Measurements from ENCODE around the gene ZNF219.

The ZNF219 gene

GRCh38 chr14:21087294-21088091 is 11.0 kb downstream of the ZNF219 start:
- DNase-seq (ENCODE audit: low read depth, low spot score) = peak; percentile 61

- no peak for DNase-seq (ENCODE audit: low read depth, low spot score)
These were observed 11.6 kb downstream of the ZNF219 start for GRCh38 chr14:21086908-21087293.

DNA sequence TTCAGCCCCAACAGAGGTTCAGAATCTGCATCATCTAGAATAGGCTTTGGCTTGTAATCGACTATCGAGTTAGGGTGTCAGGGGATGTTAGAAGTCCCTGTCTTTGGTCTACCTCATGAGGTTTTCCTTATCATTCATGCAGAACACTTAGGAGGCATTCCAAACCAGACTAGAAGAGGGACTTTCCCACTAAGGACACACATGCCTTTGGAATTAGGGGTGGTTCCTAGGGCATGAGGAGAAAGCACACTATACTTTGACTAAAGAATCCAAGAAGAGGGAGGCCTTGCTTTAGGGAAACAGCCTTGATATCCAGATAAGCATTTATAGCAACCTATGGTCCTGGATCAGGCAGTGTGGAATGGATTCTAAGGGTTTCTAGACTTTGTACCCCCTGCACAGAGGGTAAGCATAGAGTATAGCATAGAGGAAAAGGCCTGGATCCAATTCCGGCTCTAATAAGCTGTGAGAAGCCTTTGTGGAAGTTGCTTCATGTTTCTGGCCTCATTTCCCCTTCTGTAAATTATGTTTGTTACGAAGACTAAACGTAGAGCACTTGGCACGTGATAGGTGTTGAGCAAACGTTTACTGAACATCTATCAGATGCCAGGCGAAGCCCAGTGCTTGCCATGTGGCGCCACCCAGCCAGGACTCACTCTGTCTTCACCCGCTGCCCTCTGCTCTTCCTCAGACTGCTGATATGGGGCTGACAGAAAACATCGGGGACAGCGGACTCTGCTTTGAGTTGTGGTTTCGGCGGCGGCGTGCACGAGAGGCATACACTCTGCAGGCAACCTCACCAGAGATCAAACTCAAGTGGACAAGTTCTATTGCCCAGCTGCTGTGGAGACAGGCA is 13.2 kb downstream of the ZNF219 start:
- no peak for DNase-seq (ENCODE audit: low read depth, low spot score)

- no peak for DNase-seq (ENCODE audit: low read depth, low spot score)
These were observed 14.1 kb downstream of the ZNF219 start for GRCh38 chr14:21084396-21084795.

DNA sequence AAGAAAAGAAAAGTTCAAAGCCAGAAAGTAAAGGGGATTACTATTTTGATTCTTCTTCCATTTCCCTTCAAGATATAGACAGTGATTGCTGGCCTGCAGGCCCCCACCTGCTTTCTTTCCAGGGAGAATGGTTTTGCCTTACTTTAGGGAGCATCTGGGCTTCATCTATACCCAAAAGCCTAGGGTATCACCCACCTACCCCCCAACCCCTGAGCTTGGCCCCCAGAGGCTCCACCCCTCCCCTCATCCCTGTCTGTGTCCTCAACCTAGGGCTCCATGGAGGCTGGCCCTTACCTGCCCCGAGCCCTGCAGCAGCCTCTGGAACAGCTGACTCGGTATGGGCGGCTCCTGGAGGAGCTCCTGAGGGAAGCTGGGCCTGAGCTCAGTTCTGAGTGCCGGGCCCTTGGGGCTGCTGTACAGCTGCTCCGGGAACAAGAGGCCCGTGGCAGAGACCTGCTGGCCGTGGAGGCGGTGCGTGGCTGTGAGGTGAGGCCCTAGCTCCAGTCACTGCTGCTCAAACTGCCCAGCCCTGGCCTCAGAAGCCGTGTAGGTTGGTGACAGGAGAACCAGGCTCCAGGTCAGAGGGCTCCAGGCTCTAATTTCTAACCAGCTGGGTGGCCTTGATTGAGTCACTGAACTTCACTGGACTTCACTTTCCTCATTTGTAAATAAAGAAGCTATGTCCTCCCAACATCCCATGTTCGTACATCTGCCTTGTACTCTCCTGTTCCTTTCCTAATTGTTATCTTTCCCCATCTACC is 14.7 kb downstream of the ZNF219 start:
- DNase-seq (ENCODE audit: low read depth, low spot score) = no peak

DNA sequence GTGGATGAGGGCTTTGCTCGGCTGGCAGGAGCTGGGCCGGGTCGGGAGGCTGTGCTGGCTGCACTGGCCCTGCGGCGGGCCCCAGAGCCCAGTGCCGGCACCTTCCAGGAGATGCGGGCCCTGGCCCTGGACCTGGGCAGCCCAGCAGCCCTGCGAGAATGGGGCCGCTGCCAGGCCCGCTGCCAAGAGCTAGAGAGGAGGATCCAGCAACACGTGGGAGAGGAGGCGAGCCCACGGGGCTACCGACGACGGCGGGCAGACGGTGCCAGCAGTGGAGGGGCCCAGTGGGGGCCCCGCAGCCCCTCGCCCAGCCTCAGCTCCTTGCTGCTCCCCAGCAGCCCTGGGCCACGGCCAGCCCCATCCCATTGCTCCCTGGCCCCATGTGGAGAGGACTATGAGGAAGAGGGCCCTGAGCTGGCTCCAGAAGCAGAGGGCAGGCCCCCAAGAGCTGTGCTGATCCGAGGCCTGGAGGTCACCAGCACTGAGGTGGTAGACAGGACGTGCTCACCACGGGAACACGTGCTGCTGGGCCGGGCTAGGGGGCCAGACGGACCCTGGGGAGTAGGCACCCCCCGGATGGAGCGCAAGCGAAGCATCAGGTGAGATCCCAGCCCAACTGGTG is 16.8 kb downstream of the ZNF219 start:
- no peak for DNase-seq (ENCODE audit: low read depth, low spot score)

DNA sequence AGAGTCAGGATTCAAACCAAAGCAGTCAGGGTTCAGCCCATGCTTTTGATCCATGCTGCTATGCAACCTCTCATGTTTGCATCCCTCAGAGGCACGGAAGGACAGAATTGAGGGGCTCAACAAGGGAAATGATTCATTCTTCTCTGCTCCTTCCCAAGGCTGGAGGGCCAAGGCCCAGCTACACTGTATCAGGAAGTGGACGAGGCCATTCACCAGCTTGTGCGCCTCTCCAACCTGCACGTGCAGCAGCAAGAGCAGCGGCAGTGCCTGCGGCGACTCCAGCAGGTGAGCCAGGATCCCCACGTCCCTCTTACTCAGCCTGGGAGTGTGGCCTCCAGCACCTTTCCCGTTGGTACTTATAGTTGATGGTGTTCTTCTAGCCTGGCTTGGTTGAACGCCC is 19.7 kb downstream of the ZNF219 start:
- DNase-seq (ENCODE audit: low read depth, low spot score) = no peak

DNA sequence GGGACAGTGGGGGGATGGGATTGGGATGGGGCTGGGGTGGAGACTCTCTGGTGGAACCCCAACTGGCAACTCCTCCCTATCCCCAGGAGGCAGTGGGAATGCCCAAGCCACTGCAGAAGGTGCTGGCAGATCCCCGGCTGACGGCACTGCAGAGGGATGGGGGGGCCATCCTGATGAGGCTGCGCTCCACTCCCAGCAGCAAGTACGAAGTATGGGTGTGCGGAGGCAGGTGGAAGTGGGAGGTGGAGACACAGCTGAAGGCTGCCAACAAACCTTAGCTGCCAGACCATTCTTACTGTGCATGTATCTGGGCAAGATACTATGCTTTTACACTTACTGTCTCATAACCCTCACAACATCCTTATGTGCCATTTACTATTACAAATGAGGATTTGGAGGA is 20.2 kb downstream of the ZNF219 start:
- DNase-seq (ENCODE audit: low read depth, low spot score) = no peak

DNA sequence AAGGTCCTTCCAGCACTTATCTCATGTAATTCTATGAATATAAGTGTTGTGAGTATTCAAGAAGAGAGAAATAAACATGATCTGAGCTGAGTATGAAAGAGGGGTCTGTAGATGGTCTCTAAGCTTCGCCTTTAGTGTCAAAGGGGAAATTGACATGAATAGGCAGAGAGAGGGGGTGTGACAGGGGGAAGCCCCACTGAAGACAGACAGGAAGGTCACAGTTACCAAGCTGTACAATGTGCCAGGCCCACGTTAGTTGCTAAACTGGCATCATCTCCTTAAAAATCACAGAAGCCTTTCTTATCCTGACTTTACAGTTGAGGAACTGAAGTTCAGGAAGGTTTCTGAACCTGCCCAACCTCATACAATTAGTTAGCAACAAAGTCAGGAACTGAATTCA is 20.8 kb downstream of the ZNF219 start:
- no peak for DNase-seq (ENCODE audit: low read depth, low spot score)

DNA sequence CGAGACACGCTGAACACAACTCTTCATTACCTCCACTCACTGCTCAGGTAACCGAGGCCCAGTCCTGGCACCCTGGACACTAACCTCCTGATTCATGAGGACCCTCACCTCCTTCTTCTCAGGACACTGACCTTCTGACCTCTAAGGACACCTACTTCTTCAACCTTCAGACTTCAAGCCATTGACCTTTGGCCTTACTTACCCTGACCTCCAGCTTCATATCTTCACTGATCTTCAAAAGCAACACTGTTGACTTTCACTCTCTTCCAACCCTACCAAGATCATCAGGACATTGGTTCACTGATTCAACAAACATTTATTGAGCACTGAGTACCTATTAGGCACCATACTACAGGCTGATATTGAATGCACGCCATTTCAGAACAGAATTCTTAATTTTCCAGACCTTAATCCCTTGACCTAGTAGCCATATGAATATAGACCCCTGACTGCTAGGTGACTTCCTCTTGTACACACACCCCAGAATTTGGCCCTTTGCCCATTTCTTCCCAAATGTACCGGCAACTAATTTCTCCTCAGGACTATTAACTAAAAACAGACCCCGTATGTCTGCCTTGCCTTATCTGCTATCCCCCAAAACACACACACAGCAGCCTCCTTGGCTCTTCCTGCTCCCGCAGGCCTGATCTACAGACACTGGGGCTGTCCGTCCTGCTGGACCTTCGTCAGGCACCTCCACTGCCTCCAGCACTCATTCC is 22.6 kb downstream of the ZNF219 start:
- no peak for DNase-seq (ENCODE audit: low read depth, low spot score)

- no peak for DNase-seq (ENCODE audit: low read depth, low spot score)
These were observed 23.8 kb downstream of the ZNF219 start for GRCh38 chr14:21074398-21075272.

DNA sequence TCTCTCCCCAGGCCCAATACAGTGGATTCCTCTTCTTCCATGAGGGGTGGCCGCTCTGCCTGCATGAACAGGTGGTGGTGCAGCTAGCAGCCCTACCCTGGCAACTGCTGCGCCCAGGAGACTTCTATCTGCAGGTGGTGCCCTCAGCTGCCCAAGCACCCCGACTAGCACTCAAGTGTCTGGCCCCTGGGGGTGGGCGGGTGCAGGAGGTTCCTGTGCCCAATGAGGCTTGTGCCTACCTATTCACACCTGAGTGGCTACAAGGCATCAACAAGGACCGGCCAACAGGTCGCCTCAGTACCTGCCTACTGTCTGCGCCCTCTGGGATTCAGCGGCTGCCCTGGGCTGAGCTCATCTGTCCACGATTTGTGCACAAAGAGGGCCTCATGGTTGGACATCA is 24.5 kb downstream of the ZNF219 start:
- no peak for DNase-seq (ENCODE audit: low read depth, low spot score)

GRCh38 chr14:21072781-21073339 is 25.6 kb downstream of the ZNF219 start:
- no peak for DNase-seq (ENCODE audit: low read depth, low spot score)

- peak; percentile 29 for DNase-seq (ENCODE audit: low read depth, low spot score)
These were observed 26.4 kb downstream of the ZNF219 start for GRCh38 chr14:21072031-21072473.

DNA sequence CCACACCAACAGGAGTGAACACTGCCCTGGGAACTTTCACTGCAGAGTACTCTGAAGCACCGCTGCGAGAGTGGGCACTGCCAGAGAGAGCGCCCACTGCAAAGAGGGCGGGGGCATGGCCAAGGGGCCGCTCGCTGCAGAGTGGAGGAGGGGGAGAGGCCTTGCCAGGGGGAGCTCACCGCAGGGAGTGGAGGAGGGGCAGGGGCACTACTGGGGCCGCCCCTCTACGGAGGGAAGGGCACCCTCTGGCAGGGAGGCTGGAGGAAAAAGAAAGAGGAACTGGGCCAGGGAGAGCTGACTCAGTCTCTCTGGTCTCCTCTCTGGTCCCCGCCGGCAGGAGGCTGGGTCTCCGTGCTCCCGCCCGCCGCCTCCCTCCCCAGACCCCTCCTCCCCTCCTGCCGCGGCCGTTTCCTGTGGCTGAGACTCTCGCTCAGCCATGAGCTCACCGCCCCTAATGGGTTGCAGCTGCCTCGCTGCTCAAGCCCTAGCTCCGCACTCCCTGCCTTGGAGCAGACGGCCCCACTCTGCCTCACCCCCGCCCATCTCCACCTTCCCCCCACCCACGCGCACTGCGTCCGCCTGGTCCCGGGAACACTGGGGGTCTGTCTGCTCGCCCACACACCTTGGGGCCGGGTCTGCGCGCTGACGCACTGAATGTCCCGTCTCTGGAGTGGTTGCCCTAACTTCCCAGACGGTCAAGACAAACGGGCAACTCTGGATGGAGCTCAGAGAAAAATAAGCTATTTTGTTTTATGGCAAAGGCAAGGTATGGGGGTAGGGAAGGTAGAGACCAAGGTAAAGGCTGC is 27.0 kb downstream of the ZNF219 start:
- peak; percentile 81 for DNase-seq (ENCODE audit: low read depth, low spot score)

DNA sequence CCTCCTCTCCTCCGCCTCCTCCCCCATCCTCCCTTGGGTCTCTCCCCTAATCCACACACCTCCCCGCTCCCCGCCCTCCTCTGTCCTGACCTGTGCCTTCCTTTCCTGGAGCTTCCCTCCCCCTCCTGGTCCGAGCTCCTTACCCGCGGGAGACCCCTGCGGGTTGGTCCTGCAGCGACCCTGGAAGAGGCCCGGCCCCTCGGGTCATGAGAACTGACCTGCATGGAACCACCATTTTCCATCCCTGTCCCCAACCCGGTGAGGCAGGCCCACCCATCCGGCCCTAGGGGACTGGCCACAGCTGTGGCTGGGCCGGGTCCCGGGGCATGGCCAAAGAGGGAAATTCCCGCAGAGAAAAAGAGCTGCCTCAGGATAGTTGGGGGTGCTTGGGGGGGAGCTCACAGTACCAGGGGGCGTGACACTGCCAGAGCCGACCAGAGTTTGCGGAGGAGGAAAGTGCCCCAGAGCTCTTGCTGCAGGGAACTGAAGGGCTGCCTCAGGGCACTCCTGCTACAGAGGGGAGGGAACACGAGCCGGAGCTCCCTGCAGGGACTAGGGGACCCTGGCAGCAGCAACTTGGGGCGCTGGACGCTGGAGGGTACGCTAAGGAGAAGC is 27.7 kb downstream of the ZNF219 start:
- peak; percentile 71 for DNase-seq (ENCODE audit: low read depth, low spot score)

GRCh38 chr14:21070083-21070609 is 28.3 kb downstream of the ZNF219 start, which contains the start of gene ARHGEF40:
Gene ARHGEF40, plus strand, starts transcription at chr14:21070304. Its CDS starts 93 bp downstream, at chr14:21070397.
- DNase-seq (ENCODE audit: low read depth, low spot score) = peak; percentile 42
